Bronchial epithelial cell (primary cell): ENCODE measurements around the gene CREM. TPM values are rescaled to one million over a fixed set of nuclear protein-coding genes. Genes with fewer than 3 reads are reported as not detected.

Experiments
- DNase-seq: peaks from one replicate; pipeline ENCODE4 v3.0.0-alpha.2; 2010; ENCODE audit warnings: low read depth
- FAIRE-seq: peaks from 2 replicates; lab custom pipeline; 2011; peaks lifted over from hg19 to GRCh38; lab: Jason Lieb, UNC
- H3K27me3 ChIP-seq: 2 replicates; pipeline ENCODE4 v1.5.1; 2011; ENCODE audit warnings: low read length; ENCODE audit not compliant: control insufficient read depth, insufficient read depth
- H3K36me3 ChIP-seq: 2 replicates; pipeline ENCODE4 v1.5.1; 2011; ENCODE audit warnings: low read length; ENCODE audit not compliant: control insufficient read depth, insufficient read depth
- H3K4me3 ChIP-seq: 2 replicates; pipeline ENCODE4 v1.5.1; 2011; ENCODE audit warnings: mild to moderate bottlenecking, low read depth, low read length, control low read depth
- CTCF ChIP-seq: IDR thresholded peaks from 2 replicates; pipeline ENCODE4 v1.5.1; 2011; ENCODE audit warnings: mild to moderate bottlenecking, moderate library complexity, low read length, control low read depth, inconsistent platforms; ENCODE audit not compliant: insufficient read depth, severe bottlenecking
- total RNA-seq: library from RNA; depleted of rRNA; stranded (reverse); fragments of >200 nt; gene quantifications from 2 replicates; pipeline ENCODE4 v1.2.1, GENCODE V29; 2014

CREM gene
- total RNA-seq, 1 donor from 2014 or later: 23.7 TPM

- no peak overlapping the region for H3K4me3 ChIP-seq
- DNase-seq: no peak
- H3K36me3 ChIP-seq: no peaks in the 10 kb centered on the region
- no peak for FAIRE-seq
- H3K27me3 ChIP-seq: no peaks in the 10 kb centered on the region
- TF ChIP-seq CTCF: no peak
Measured at GRCh38 chr10:35097510-35097909, 29.1 kb upstream of the CREM start.

GRCh38 chr10:35103882-35104281 lies 22.8 kb upstream of the CREM start:
- FAIRE-seq: no peak

GRCh38 chr10:35112571-35112970 lies 14.1 kb upstream of the CREM start:
- no peak for DNase-seq
- Histone ChIP-seq H3K4me3 (no peak overlapping the region), H3K36me3 (no peaks in the 10 kb centered on the region), H3K27me3 (no peaks in the 10 kb centered on the region)
- no peak for FAIRE-seq
- TF ChIP-seq CTCF: no peak

More at GRCh38 chr10:35103882-35104281, 22.8 kb upstream of the CREM start:
- Histone ChIP-seq H3K27me3 (no peaks in the 10 kb centered on the region), H3K36me3 (no peaks in the 10 kb centered on the region), H3K4me3 (no peak overlapping the region)
- DNase-seq: no peak
- TF ChIP-seq CTCF: no peak

- H3K27me3 ChIP-seq: no peaks in the 10 kb centered on the region
- TF ChIP-seq CTCF: no peak
- no peaks in the 10 kb centered on the region for H3K36me3 ChIP-seq
- H3K4me3 ChIP-seq: no peak overlapping the region
- DNase-seq (no peak), FAIRE-seq (no peak)
Measured at GRCh38 chr10:35119378-35119777, 7.3 kb upstream of the CREM start.

GRCh38 chr10:35124540-35124939 lies 2.1 kb upstream of the CREM start:
- no peak for FAIRE-seq
- H3K36me3 ChIP-seq: no peaks in the 10 kb centered on the region
- peak; percentile 61 for DNase-seq
- H3K4me3 ChIP-seq: no peak overlapping the region
- no peak for TF ChIP-seq CTCF
- no peaks in the 10 kb centered on the region for H3K27me3 ChIP-seq

GRCh38 chr10:35126062-35126529 lies 550 bp upstream of the CREM start:
- Histone ChIP-seq H3K4me3 (peak overlapping the region; percentile 50), H3K27me3 (no peaks in the 10 kb centered on the region)
- no peak for FAIRE-seq

More at GRCh38 chr10:35126062-35126529, 550 bp upstream of the CREM start:
- no peak for TF ChIP-seq CTCF
- no peak for DNase-seq
- H3K36me3 ChIP-seq: no peaks in the 10 kb centered on the region
